Fibroblast of lung (primary cell): Measurements from ENCODE around the gene CCNI.

Experiments used
- CTCF ChIP-seq, 2 donors: IDR thresholded peaks in 1 of 2; conservative IDR thresholded peaks in 1 of 2; 1 replicate in 1 of 2; 2 replicates in 1 of 2; pipeline ENCODE4 v1.5.1; 2011 to 2012; ENCODE audit warnings: low read length in 2 of 2, control low read depth in 1 of 2, inconsistent platforms in 1 of 2, low read depth in 1 of 2, mild to moderate bottlenecking in 1 of 2
- EZH2 ChIP-seq: IDR thresholded peaks from 2 replicates; pipeline ENCODE4 v1.5.1; 2012; ENCODE audit warnings: low read length, control low read depth, mild to moderate bottlenecking; ENCODE audit errors: missing control alignments

- TF ChIP-seq CTCF (conservative IDR thresholded peaks at IDR 0.05 in 1 of 2, IDR thresholded peaks at IDR 0.05 in 1 of 2; ENCODE audit: low read depth in 1 of 2, low read length in 2 of 2) (peak; percentile 31 to 36), EZH2 (no peak)
These were observed 28.8 kb downstream of the CCNI start for GRCh38 chr4:77047037-77047436.
